ENCODE results near the gene SLC10A7.

Gene SLC10A7

GRCh38 chr4:146257511-146257910, 264.2 kb downstream of the SLC10A7 start:
- no peak for DNase-seq (ENCODE audit: low read depth)

- no peak for DNase-seq (ENCODE audit: low read depth)
Observed at GRCh38 chr4:146256328-146256727, 265.4 kb downstream of the SLC10A7 start.

- no peak for DNase-seq (ENCODE audit: low read depth)
Observed at GRCh38 chr4:146255874-146256273, 265.9 kb downstream of the SLC10A7 start.

GRCh38 chr4:146255463-146255862, 266.3 kb downstream of the SLC10A7 start:
- DNase-seq (ENCODE audit: low read depth), result no peak

- DNase-seq (ENCODE audit: low read depth), result no peak
Observed at GRCh38 chr4:146252969-146253611, 268.6 kb downstream of the SLC10A7 start.

- DNase-seq (ENCODE audit: low read depth), result no peak
Observed at GRCh38 chr4:146247356-146247755, 274.4 kb downstream of the SLC10A7 start.

- no peak for DNase-seq (ENCODE audit: low read depth)
Observed at GRCh38 chr4:146246381-146246780, 275.4 kb downstream of the SLC10A7 start.

GRCh38 chr4:146245850-146246249, 275.9 kb downstream of the SLC10A7 start:
- DNase-seq (ENCODE audit: low read depth), result no peak

- DNase-seq (ENCODE audit: low read depth), result no peak
Observed at GRCh38 chr4:146245246-146245645, 276.5 kb downstream of the SLC10A7 start.

- no peak for DNase-seq (ENCODE audit: low read depth)
Observed at GRCh38 chr4:146244496-146244895, 277.2 kb downstream of the SLC10A7 start.

GRCh38 chr4:146243883-146244277, 277.9 kb downstream of the SLC10A7 start:
- DNase-seq (ENCODE audit: low read depth), result no peak

GRCh38 chr4:146243141-146243882, 278.4 kb downstream of the SLC10A7 start:
- peak; percentile 51 for DNase-seq (ENCODE audit: low read depth)

- DNase-seq (ENCODE audit: low read depth), result no peak
Observed at GRCh38 chr4:146238107-146238506, 283.6 kb downstream of the SLC10A7 start.

GRCh38 chr4:146237092-146237491, 284.6 kb downstream of the SLC10A7 start:
- no peak for DNase-seq (ENCODE audit: low read depth)

- DNase-seq (ENCODE audit: low read depth), result no peak
Observed at GRCh38 chr4:146236216-146236615, 285.5 kb downstream of the SLC10A7 start.

GRCh38 chr4:146235654-146236177, 286.0 kb downstream of the SLC10A7 start:
- no peak for DNase-seq (ENCODE audit: low read depth)

GRCh38 chr4:146232131-146232722, 289.5 kb downstream of the SLC10A7 start:
- DNase-seq (ENCODE audit: low read depth), result no peak

- DNase-seq (ENCODE audit: low read depth), result no peak
Observed at GRCh38 chr4:146229406-146229805, 292.3 kb downstream of the SLC10A7 start.

GRCh38 chr4:146224326-146224966, 297.3 kb downstream of the SLC10A7 start:
- no peak for DNase-seq (ENCODE audit: low read depth)

GRCh38 chr4:146222313-146222712, 299.4 kb downstream of the SLC10A7 start:
- no peak for DNase-seq (ENCODE audit: low read depth)

- DNase-seq (ENCODE audit: low read depth), result no peak
Observed at GRCh38 chr4:146214238-146214637, 307.5 kb downstream of the SLC10A7 start, which contains the start of gene REELD1. Gene REELD1, plus strand, starts transcription at chr4:146214538. Its CDS starts 2,415 bp downstream, at chr4:146216953.

- no peak for DNase-seq (ENCODE audit: low read depth)
Observed at GRCh38 chr4:146212781-146213180, 309.0 kb downstream of the SLC10A7 start.
